HG02884 (cell line): ENCODE data around the gene MALRD1.
"Not testable (repeated sequence)": the region's sequence is repeated elsewhere in the genome, so short reads cannot be mapped to it uniquely, and the experiment has no call there.

Source experiments
- ATAC-seq: cut with Tn5 transposase; IDR thresholded peaks from one replicate; pipeline ENCODE4 v1.9.1; 2021; ENCODE audit warnings: mild to moderate bottlenecking, moderate library complexity; ENCODE audit not compliant: unreplicated experiment

MALRD1 gene

GRCh38 chr10:19704544-19704943, 655.9 kb downstream of the MALRD1 start:
- ATAC-seq, result no peak

DNA sequence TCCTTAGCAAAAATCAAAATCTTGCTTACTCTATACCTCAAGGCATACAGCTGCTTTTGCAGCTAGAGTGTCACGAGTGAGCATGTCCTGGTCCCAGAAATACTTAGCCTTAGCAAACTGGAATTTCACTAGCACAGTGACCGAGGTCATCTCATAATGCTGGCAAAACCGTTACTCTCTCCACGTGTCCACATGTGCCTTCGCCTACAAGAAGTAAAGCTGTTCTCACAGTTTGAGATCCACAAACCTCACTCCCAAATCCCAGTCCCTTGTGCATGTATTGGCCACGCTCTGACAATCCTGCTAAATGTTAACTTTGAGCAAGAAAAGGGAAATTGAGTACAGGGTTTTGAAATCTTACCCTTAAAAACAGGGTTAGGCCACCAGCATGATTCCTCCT, 656.6 kb downstream of the MALRD1 start:
- no peak for ATAC-seq

GRCh38 chr10:19706904-19707303, 658.3 kb downstream of the MALRD1 start:
- no peak for ATAC-seq

DNA sequence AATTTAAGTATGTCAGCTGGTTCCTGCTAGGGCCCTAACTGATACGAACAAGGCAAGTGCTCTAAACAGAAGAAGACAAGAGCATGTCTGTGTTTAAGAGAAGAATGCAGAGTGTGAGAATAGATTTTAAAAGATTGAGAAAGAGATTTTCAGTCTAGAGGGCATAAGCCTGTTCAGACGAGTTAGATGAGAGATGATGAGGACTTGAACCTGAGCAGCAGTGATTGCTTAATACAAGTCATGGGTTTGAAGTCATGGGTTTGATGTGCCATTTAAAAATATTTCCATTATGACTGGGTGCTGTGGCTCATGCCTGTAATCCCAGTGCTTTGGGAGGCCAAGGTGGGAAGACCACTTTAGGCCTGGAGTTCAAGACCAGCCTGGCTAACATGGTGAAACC, 658.8 kb downstream of the MALRD1 start:
- no peak for ATAC-seq

GRCh38 chr10:19708031-19708430, 659.4 kb downstream of the MALRD1 start:
- no peak for ATAC-seq

GRCh38 chr10:19710600-19710999, 662.0 kb downstream of the MALRD1 start:
- ATAC-seq, result no peak

DNA sequence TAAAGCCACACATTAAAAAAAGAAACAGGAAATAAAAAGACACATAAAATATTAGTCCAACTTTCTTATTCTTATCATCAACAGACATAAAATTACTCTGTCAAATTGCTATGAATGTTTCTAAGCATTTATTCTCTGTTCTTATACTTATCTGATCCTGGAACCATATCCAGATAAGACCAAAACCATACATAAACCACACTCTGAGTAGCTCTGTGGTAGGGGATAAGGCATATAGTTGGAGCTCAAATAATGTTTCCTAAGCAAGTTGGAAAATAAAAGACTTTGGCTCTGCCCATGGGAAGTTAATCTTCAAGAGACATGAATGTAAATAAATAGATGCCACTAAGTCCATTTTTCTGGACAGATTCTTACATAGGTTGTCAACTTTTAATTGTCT, 664.6 kb downstream of the MALRD1 start:
- ATAC-seq, result no peak

DNA sequence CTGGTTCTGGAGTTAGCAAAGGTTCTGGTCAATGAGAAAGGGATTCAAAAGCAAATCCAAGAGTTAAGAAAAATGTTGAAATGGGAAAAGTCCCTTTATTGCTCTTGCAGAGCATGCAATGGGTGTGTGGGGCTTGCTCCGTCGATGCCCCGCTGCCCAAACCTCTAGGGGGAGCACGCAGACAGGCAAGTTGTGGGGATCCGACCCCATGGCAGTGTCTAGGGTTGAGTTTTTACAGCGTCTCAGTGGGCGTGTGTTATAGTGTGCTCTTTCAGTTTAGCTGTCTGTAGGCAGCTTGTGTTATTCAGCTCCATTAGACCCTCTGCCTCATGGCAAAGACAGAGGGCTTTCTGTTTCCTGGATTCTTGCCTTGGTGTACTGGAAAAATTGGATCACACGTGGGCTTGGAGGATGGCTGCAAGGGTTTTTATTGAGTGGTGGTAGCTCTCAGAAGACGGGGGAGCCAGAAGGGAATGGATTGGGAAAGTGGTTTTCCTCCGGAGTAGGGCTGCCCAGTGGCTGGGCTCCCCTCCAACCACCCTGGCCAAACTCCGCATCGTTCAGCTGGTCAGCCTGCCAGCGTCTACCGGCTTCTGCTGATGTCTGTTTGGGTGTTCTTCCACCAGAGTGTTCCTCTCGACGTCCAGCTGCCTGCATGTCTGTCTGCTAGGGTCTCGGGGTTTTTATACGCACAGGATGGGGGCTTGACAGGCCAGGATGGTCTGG, 665.4 kb downstream of the MALRD1 start:
- ATAC-seq, result no peak

DNA sequence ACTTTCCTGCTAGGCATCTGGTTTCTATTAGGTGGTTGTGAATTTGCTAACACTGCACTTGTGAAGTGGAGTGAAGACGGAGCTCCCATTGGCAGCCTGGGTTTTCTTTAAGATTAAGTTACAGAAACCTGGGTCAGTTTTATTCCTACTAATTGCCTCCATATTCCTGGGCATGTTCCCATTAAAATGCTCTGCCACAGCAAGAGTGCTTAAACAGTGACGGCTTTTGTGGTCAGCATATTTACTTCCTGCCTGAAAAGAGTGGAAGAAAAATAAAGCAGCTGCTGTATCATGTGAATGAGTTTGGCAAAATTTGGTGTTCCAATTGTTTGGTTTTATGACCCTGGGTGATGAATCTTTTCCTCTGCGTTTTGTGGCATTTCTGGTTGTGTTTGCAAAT, 670.7 kb downstream of the MALRD1 start:
- no peak for ATAC-seq

GRCh38 chr10:19724287-19724686, 675.7 kb downstream of the MALRD1 start:
- ATAC-seq, result no peak

DNA sequence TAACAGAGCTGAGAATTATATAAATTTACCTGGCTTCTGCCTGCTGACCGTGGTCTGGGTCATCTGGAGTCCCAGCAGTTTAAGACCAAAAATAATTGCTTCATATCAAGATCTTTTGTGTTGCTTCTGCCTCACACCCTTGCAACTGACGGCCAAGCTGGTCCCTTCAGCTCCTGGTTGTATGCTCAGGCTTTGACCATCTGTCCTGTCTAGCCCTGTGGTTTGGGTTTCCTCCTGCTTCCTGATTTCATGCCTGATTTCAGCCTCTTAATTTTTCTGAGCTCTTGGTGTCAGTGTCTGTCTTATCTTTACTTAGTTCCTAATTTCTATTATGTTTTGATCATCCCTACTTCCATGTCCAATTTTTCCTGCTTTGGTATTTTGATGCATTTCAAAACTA, 679.8 kb downstream of the MALRD1 start:
- ATAC-seq, result no peak

- no peak for ATAC-seq
These were observed 680.4 kb downstream of the MALRD1 start for GRCh38 chr10:19728964-19729363.

GRCh38 chr10:19730167-19730906, 681.7 kb downstream of the MALRD1 start:
- no peak for ATAC-seq

DNA sequence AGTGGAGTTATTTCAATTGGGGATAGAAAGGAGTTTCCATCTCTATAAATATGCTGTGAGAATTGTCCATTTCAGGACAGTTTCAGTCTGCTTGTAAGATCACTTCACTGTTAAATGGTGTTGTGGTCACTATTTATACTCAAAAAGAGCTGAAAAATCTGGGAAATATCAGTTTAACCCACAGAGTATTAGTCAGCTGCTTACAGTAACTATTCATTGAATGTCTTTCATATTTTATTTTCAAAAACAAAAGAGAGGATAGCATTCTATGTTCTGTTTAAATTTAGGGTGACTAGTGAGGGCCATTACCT, 682.3 kb downstream of the MALRD1 start:
- no peak for ATAC-seq

DNA sequence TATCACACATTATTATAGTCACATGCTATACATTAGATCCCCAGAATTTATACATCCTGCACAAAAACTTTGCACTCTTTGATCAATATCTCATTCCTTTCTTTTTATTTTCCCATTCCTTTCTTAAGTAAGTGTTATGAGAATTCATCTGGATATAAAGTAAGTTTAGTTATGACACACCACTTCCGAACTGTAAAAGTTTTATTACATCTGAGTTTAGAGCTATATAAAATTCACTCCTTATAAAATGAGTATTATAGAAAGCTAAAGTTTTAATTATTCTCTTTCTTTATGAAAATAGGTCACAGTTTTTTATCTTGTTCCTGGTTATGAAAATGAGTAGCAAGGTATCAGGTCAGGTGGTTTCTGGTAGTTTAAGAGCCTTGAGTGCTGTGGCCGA, 683.0 kb downstream of the MALRD1 start:
- ATAC-seq, result no peak

DNA sequence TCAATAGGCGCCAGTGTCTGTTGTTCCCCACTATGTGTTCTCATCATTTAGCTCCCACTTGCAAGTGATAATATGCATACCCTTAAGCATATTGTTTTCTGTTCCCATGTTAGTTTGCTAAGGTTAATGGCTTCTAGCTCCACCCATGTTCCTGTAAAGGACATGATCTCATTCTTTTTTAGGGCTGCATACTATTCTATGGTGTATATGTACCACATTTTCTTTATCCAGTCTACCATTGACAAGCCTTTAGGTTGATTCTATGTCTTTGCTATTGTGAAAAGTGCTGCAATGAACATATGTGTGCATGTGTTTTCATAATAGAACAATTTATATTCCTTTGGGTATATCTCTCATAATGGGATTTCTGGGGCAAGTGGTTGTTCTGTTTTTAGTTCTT, 689.8 kb downstream of the MALRD1 start:
- ATAC-seq, result no peak

DNA sequence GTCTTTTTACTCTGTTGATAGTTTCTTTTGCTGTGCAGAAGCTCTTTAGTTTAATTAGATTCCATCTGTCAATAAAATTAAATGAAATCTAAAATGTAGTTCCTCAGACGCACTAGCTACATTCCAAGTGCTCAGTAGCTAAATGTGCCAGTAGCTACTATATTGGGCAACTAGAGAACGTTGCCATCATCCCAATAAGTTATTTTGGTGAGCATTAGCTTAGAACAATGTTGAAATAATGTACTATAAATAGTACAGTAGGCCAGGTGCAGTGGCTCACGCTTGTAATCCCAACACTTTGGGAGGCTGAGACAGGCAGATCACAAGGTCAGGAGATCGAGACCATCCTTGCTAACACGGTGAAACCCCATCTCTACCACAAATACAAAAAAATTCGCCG, 690.6 kb downstream of the MALRD1 start:
- ATAC-seq, result not testable (repeated sequence)

DNA sequence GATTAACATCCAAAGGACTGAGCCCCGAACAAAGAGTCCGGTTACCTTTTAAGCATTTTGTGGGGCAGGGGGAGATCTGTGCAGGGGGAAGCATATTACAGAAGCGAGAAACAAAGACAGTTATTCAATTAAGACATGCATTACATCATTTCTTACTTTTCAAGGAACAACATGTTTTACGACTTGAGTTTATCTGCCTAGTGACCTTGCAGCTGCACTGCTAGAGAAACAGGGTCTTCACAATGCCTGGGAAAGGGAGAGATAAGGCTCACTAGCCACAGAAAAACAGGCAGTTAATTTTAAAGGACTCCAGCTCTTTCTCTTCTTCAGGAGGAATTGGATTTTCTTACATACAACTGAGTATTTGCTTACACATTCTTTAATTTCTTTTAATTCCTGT, 693.5 kb downstream of the MALRD1 start:
- ATAC-seq, result not testable (repeated sequence)

DNA sequence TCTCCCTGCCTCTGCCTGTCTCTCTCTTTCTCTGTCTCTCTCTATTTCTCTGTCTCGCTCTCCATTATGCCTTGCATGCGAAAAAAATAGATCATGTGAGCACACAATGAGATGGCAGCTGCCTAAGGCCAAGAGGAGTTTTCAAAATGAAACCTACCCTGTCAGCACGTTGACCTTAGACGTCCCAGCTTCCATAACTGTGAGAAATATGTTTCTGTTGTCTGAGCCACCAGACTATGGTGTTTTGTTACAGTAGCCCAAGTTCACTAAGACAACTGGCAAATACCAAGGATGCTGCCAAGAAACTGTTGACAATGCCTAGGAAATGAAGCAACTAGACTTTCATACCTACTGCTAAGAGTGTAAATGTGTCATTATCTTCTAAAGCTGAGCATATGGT, 697.1 kb downstream of the MALRD1 start:
- ATAC-seq, result no peak

DNA sequence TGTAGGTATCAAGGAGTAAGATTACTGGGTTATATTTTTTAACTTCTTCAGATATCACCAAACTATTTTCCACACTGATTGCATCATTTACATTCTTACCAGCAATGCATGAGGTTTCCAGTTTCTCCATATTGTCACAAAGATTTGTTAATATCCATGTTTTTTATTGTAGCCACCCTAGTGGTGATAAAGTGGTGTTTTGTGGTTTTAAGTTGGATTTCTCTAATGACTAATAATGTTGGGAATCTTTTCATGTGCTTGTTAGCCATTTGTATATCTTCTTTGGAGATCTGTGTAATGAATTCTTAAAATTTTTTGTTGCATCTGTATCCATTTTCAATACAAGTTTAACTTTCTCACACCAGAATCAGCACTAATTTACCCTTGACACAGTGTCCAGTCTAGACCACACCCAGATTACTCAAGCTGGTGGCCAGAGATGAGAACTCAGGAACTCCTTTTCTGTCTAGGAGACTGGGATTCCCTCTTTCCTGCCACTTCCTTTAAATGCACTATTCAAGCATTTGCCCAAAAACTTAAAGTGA, 700.7 kb downstream of the MALRD1 start:
- ATAC-seq, result no peak

GRCh38 chr10:19750972-19751371, 702.4 kb downstream of the MALRD1 start:
- ATAC-seq, result no peak

GRCh38 chr10:19756919-19757318, 708.3 kb downstream of the MALRD1 start:
- ATAC-seq, result no peak
